Right lobe of liver (tissue), 4 donors: ENCODE measurements around the gene RNF146.

ENCODE experiments used
- CTCF ChIP-seq, 4 donors: fragments of 200-600 bp in 3 of 4; fragments of 450-650 bp in 1 of 4; IDR thresholded peaks; one replicate each; pipeline versions ENCODE4 v1.5.1 to v1.8.0; 2016 to 2022; ENCODE audit warnings: antibody characterized with exemption in 4 of 4, mild to moderate bottlenecking in 2 of 4
- POLR2A ChIP-seq: fragments of 450-650 bp; IDR thresholded peaks from one replicate; pipeline ENCODE4 v1.6.1; 2017; ENCODE audit warnings: antibody characterized with exemption, mild to moderate bottlenecking
- donor health status: DM: no; HTN: no; CAD: no.
- donor health status: DM: no; HTN: no; CAD: no.
- donor health status: DM: no; HTN: yes; CAD: no.

- peak; percentile 67 to 73 (median 68) for TF ChIP-seq CTCF (IDR thresholded peaks at IDR 0.05)
- TF ChIP-seq POLR2A, result no peak
Measured at GRCh38 chr6:127302728-127303660, 36.3 kb downstream of the RNF146 start.
